HG03039 (cell line): Measurements from ENCODE around the gene SH3RF3.

Experiments used
- ATAC-seq: cut with Tn5 transposase; IDR thresholded peaks from one replicate; pipeline ENCODE4 v1.9.1; 2021; ENCODE audit warnings: mild to moderate bottlenecking, moderate library complexity; ENCODE audit not compliant: unreplicated experiment

Gene SH3RF3

GRCh38 chr2:109297566-109298490 lies 168.8 kb downstream of the SH3RF3 start:
- ATAC-seq, result no peak

GRCh38 chr2:109298851-109299250 lies 169.8 kb downstream of the SH3RF3 start:
- ATAC-seq, result no peak

GRCh38 chr2:109299536-109299935 lies 170.5 kb downstream of the SH3RF3 start:
- no peak for ATAC-seq

GRCh38 chr2:109300582-109300981 lies 171.6 kb downstream of the SH3RF3 start:
- no peak for ATAC-seq

GRCh38 chr2:109301746-109302145 lies 172.7 kb downstream of the SH3RF3 start:
- no peak for ATAC-seq

GRCh38 chr2:109302319-109302718 lies 173.3 kb downstream of the SH3RF3 start:
- ATAC-seq, result no peak

- ATAC-seq, result no peak
These were observed 175.2 kb downstream of the SH3RF3 start for GRCh38 chr2:109304242-109304641.

- ATAC-seq, result no peak
These were observed 175.9 kb downstream of the SH3RF3 start for GRCh38 chr2:109304731-109305470.

GRCh38 chr2:109305490-109306167 lies 176.6 kb downstream of the SH3RF3 start:
- no peak for ATAC-seq

GRCh38 chr2:109306190-109306589 lies 177.2 kb downstream of the SH3RF3 start:
- ATAC-seq, result no peak

- no peak for ATAC-seq
These were observed 182.8 kb downstream of the SH3RF3 start for GRCh38 chr2:109311771-109312170.

- no peak for ATAC-seq
These were observed 183.9 kb downstream of the SH3RF3 start for GRCh38 chr2:109312902-109313301.

GRCh38 chr2:109313343-109313742 lies 184.3 kb downstream of the SH3RF3 start:
- no peak for ATAC-seq

GRCh38 chr2:109316091-109316490 lies 187.1 kb downstream of the SH3RF3 start:
- ATAC-seq, result no peak

- no peak for ATAC-seq
These were observed 188.6 kb downstream of the SH3RF3 start for GRCh38 chr2:109317471-109318095.

GRCh38 chr2:109318150-109318948 lies 189.3 kb downstream of the SH3RF3 start:
- no peak for ATAC-seq

GRCh38 chr2:109318949-109319342 lies 189.9 kb downstream of the SH3RF3 start:
- no peak for ATAC-seq

GRCh38 chr2:109320195-109320922 lies 191.4 kb downstream of the SH3RF3 start:
- ATAC-seq, result no peak

GRCh38 chr2:109321570-109321969 lies 192.6 kb downstream of the SH3RF3 start:
- ATAC-seq, result no peak
